ENCODE measurements around the gene PARD3B. TPM values are rescaled to one million over a fixed set of nuclear protein-coding genes. Genes with fewer than 3 reads are reported as not detected.

PARD3B gene
- polyA plus RNA-seq, 6 donors from 2014 or later = not detected

GRCh38 chr2:205030695-205031094, 485.4 kb downstream of the PARD3B start:
- DNase-seq = no peak
- no peak for ATAC-seq (ENCODE audit: low read depth in 2 of 2)
- no peak overlapping the region for H3K4me3 Mint-ChIP-seq
- no peak overlapping the region for H3K27ac Mint-ChIP-seq
- H3K9me3 Mint-ChIP-seq = no peaks in the 10 kb centered on the region
- H3K27me3 Mint-ChIP-seq = no peaks in the 10 kb centered on the region
- no peaks in the 10 kb centered on the region for H3K36me3 Mint-ChIP-seq
- no peaks in the 10 kb centered on the region for H3K4me1 Mint-ChIP-seq

DNA sequence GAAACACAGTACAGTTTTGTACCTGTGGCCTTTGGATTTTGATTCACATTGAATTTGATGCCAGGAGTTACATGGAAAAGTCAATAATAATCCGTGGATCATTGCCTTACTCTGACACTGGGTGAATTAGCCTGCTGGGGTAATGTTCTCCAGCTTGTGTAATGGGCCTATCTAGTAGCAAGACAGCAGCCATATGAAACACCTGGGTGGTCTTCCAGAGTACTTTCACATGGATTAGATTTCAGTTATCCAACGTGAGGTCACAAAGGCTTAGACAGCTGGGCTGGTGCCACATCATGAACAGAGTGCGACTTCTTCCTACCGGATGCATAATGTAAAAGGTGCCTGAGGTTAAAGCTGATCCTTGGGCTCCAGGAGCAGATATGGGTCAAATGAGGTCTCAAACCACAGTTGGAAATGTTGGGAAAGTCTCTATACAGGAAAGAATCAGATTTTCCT, 486.8 kb downstream of the PARD3B start:
- no peaks in the 10 kb centered on the region for H3K36me3 Mint-ChIP-seq
- no peak overlapping the region for H3K4me3 Mint-ChIP-seq
- DNase-seq (no peak), ATAC-seq (ENCODE audit: low read depth in 2 of 2) (no peak)
- H3K27me3 Mint-ChIP-seq = no peaks in the 10 kb centered on the region
- H3K9me3 Mint-ChIP-seq = no peaks in the 10 kb centered on the region
- no peak overlapping the region for H3K27ac Mint-ChIP-seq
- no peaks in the 10 kb centered on the region for H3K4me1 Mint-ChIP-seq

- no peaks in the 10 kb centered on the region for H3K27me3 Mint-ChIP-seq
- ATAC-seq (ENCODE audit: low read depth in 2 of 2) = no peak
- no peaks in the 10 kb centered on the region for H3K36me3 Mint-ChIP-seq
- H3K4me1 Mint-ChIP-seq = no peaks in the 10 kb centered on the region
- H3K27ac Mint-ChIP-seq = no peak overlapping the region
- DNase-seq = no peak
- H3K9me3 Mint-ChIP-seq = no peaks in the 10 kb centered on the region
- no peak overlapping the region for H3K4me3 Mint-ChIP-seq
These were observed 488.2 kb downstream of the PARD3B start for GRCh38 chr2:205033431-205033830.

DNA sequence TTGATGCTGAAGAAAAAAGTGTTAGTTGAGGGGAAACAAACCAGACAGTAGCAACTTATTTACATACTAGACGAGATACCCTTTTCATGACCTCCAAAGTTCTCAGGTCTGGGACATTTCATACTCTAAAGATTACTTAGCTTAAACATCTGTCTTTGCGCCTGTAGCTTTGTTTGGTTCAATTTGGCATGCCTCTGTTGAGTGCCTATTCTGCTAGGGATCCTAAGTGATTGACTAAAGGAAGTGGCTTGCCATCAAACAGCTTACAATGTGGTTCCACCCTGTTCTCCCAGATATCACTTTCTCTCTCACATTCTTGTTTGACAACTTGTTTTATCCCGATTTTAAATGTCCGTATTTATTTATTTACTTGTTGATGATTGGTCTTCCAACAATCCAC, 488.8 kb downstream of the PARD3B start:
- Mint-ChIP-seq H3K4me1 (no peaks in the 10 kb centered on the region), H3K4me3 (no peak overlapping the region), H3K27me3 (no peaks in the 10 kb centered on the region), H3K9me3 (no peaks in the 10 kb centered on the region), H3K27ac (no peak overlapping the region), H3K36me3 (no peaks in the 10 kb centered on the region)
- ATAC-seq (ENCODE audit: low read depth in 2 of 2) (no peak), DNase-seq (no peak)

GRCh38 chr2:205040323-205040722, 495.0 kb downstream of the PARD3B start:
- H3K27me3 Mint-ChIP-seq = no peaks in the 10 kb centered on the region

GRCh38 chr2:205041472-205042130, 496.3 kb downstream of the PARD3B start:
- no peaks in the 10 kb centered on the region for H3K4me1 Mint-ChIP-seq
- DNase-seq = no peak
- peaks cover 0 to 4% (median 0%) of the 10 kb centered on the region in 7 donors for H3K9me3 Mint-ChIP-seq

More at GRCh38 chr2:205040323-205040722, 495.0 kb downstream of the PARD3B start:
- no peak for DNase-seq
- Mint-ChIP-seq H3K4me3 (no peak overlapping the region), H3K4me1 (no peaks in the 10 kb centered on the region), H3K9me3 (peaks cover 0 to 4% (median 0%) of the 10 kb centered on the region in 7 donors), H3K27ac (no peak overlapping the region), H3K36me3 (no peaks in the 10 kb centered on the region)
- no peak for ATAC-seq (ENCODE audit: low read depth in 2 of 2)

GRCh38 chr2:205043285-205043684, 498.0 kb downstream of the PARD3B start:
- Mint-ChIP-seq H3K9me3 (peaks cover 0 to 4% (median 0%) of the 10 kb centered on the region in 7 donors), H3K4me1 (no peaks in the 10 kb centered on the region), H3K4me3 (no peak overlapping the region), H3K27me3 (no peaks in the 10 kb centered on the region), H3K36me3 (no peaks in the 10 kb centered on the region), H3K27ac (no peak overlapping the region)
- DNase-seq (no peak), ATAC-seq (ENCODE audit: low read depth in 2 of 2) (no peak)

More at GRCh38 chr2:205041472-205042130, 496.3 kb downstream of the PARD3B start:
- ATAC-seq (ENCODE audit: low read depth in 2 of 2) = no peak
- no peak overlapping the region for H3K4me3 Mint-ChIP-seq
- H3K36me3 Mint-ChIP-seq = no peaks in the 10 kb centered on the region
- H3K27ac Mint-ChIP-seq = no peak overlapping the region
- H3K27me3 Mint-ChIP-seq = no peaks in the 10 kb centered on the region

DNA sequence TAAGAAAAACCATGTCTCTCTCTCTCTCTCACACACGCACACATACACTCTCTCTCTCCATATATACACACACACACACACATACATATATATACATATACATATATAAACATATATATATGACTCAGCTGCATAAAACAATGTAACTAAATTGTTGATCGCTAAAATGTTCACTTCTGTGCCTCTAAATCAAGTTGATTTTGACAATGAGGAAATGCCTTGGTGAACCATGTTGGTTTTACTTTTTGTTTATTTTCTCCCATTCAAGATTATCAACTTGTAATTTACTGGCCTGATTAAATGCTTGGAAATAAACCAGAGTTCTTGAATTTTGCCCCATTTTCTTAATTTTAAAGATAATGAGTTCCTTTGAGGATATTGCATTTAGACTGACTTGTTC, 500.4 kb downstream of the PARD3B start:
- H3K4me1 Mint-ChIP-seq = no peaks in the 10 kb centered on the region
- no peaks in the 10 kb centered on the region for H3K36me3 Mint-ChIP-seq
- DNase-seq (no peak), ATAC-seq (ENCODE audit: low read depth in 2 of 2) (no peak)
- H3K27me3 Mint-ChIP-seq = no peaks in the 10 kb centered on the region
- no peak overlapping the region for H3K27ac Mint-ChIP-seq
- H3K9me3 Mint-ChIP-seq = peaks cover 0 to 12% (median 5%) of the 10 kb centered on the region in 7 donors
- H3K4me3 Mint-ChIP-seq = no peak overlapping the region

GRCh38 chr2:205047273-205047839, 502.1 kb downstream of the PARD3B start:
- no peak for DNase-seq
- Mint-ChIP-seq H3K4me3 (no peak overlapping the region), H3K27me3 (no peaks in the 10 kb centered on the region), H3K4me1 (no peaks in the 10 kb centered on the region), H3K27ac (peak overlapping the region in 1 of 6 donors; percentile 32), H3K36me3 (no peaks in the 10 kb centered on the region), H3K9me3 (peaks cover 0 to 10% (median 5%) of the 10 kb centered on the region in 7 donors)
- no peak for ATAC-seq (ENCODE audit: low read depth in 2 of 2)

GRCh38 chr2:205051417-205051816, 506.1 kb downstream of the PARD3B start:
- Mint-ChIP-seq H3K27ac (no peak overlapping the region), H3K27me3 (no peaks in the 10 kb centered on the region), H3K4me1 (no peaks in the 10 kb centered on the region), H3K4me3 (no peak overlapping the region), H3K9me3 (peaks cover 0 to 10% (median 5%) of the 10 kb centered on the region in 7 donors), H3K36me3 (no peaks in the 10 kb centered on the region)
- DNase-seq = no peak
- no peak for ATAC-seq (ENCODE audit: low read depth in 2 of 2)

GRCh38 chr2:205052781-205053180, 507.5 kb downstream of the PARD3B start:
- no peaks in the 10 kb centered on the region for H3K4me1 Mint-ChIP-seq
- no peaks in the 10 kb centered on the region for H3K27me3 Mint-ChIP-seq

DNA sequence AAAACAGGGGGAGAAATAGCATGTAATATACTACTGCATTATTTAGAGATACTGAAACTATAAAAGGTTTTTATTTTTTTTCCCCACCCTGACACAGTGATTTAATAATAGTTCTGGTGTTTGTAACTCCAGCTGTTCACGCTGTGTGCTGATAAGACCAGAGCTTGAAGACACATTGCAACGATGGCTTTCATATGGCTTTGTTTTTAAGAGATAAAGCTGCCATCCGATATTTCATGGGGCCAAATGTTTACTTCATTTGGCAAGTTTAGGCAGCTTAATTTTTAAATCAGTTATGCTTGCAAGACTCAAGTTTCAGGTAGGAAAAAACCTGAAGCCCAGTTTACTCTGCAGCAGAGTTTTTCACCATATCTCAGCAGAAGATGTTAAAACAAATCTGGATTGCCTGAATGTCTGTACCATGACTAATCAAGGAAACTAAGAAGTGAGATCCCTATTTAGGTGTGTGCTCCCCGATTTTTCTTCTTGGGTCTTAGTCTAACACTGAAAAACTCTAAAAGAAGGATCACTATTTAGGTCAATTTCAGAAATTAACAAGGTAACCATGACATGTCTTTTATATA, 508.6 kb downstream of the PARD3B start:
- DNase-seq = no peak
- H3K9me3 Mint-ChIP-seq = peaks cover 0 to 12% (median 4%) of the 10 kb centered on the region in 7 donors
- H3K27me3 Mint-ChIP-seq = no peaks in the 10 kb centered on the region
- no peak overlapping the region for H3K4me3 Mint-ChIP-seq
- H3K36me3 Mint-ChIP-seq = no peaks in the 10 kb centered on the region
- no peaks in the 10 kb centered on the region for H3K4me1 Mint-ChIP-seq
- H3K27ac Mint-ChIP-seq = no peak overlapping the region
- no peak for ATAC-seq (ENCODE audit: low read depth in 2 of 2)

More at GRCh38 chr2:205052781-205053180, 507.5 kb downstream of the PARD3B start:
- H3K9me3 Mint-ChIP-seq = peaks cover 0 to 10% (median 5%) of the 10 kb centered on the region in 7 donors
- DNase-seq = no peak
- no peaks in the 10 kb centered on the region for H3K36me3 Mint-ChIP-seq
- no peak overlapping the region for H3K27ac Mint-ChIP-seq
- ATAC-seq (ENCODE audit: low read depth in 2 of 2) = no peak
- no peak overlapping the region for H3K4me3 Mint-ChIP-seq

GRCh38 chr2:205054789-205055188, 509.5 kb downstream of the PARD3B start:
- ATAC-seq (ENCODE audit: low read depth in 2 of 2) (no peak), DNase-seq (no peak)
- Mint-ChIP-seq H3K9me3 (peaks cover 0 to 12% (median 1%) of the 10 kb centered on the region in 7 donors), H3K27me3 (no peaks in the 10 kb centered on the region), H3K4me1 (no peaks in the 10 kb centered on the region), H3K27ac (peak overlapping the region in 1 of 6 donors; percentile 25), H3K36me3 (no peaks in the 10 kb centered on the region), H3K4me3 (no peak overlapping the region)

DNA sequence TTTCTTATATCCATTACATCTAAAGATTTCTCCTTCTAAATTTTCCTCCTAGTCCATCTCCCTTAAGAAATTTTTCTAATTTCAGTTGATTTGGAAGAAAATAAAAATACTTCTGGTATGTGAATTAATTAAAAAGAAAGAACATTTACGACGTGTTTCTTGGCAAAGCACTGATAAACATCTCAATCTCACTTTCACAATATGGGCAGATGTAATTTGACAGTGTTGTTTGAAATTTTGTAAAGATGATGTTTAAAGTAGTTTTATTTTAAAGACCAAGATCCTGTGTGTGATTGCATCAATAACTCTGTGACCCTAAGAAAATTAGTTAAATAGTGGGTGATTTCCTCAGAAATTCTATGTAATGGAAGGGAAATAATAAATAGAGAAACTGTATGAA, 510.0 kb downstream of the PARD3B start:
- DNase-seq = no peak
- Mint-ChIP-seq H3K9me3 (peaks cover 0 to 12% (median 0%) of the 10 kb centered on the region in 7 donors), H3K4me1 (no peaks in the 10 kb centered on the region), H3K4me3 (no peak overlapping the region), H3K27me3 (no peaks in the 10 kb centered on the region), H3K36me3 (no peaks in the 10 kb centered on the region), H3K27ac (no peak overlapping the region)
- no peak for ATAC-seq (ENCODE audit: low read depth in 2 of 2)
